Tibial artery (tissue), 4 donors: ENCODE measurements around the gene RPS18.

ENCODE experiments used
- DNase-seq, 2 donors: peaks; one replicate each; pipeline ENCODE4 v3.0.0-alpha.2; 2019
- H3K27ac ChIP-seq, 2 donors: fragments of 200-600 bp; sonication (generic) in 1 of 2; 1 replicate in 1 of 2; 2 replicates in 1 of 2; pipeline ENCODE4 v1.5.1; 2018 to 2019; ENCODE audit warnings: mild to moderate bottlenecking in 1 of 2
- H3K27me3 ChIP-seq, 2 donors: fragments of 200-600 bp; sonication (generic) in 1 of 2; one replicate each; pipeline versions ENCODE4 v1.5.1 to v1.6.0; 2016 to 2019
- H3K36me3 ChIP-seq, 3 donors: fragments of 200-600 bp; sonication (generic) in 2 of 3; one replicate each; pipeline ENCODE4 v1.5.1; 2016 to 2019; ENCODE audit warnings: mild to moderate bottlenecking in 2 of 3
- H3K4me1 ChIP-seq, 4 donors: fragments of 200-600 bp; sonication (generic) in 2 of 4; 1 replicate in 3 of 4; 2 replicates in 1 of 4; pipeline ENCODE4 v1.5.1; 2016 to 2019
- H3K4me3 ChIP-seq, 2 donors: fragments of 200-600 bp; sonication (generic) in 1 of 2; 1 replicate in 1 of 2; 2 replicates in 1 of 2; pipeline ENCODE4 v1.5.1; 2018 to 2019; ENCODE audit warnings: mild to moderate bottlenecking in 2 of 2
- H3K9me3 ChIP-seq, 3 donors: fragments of 200-600 bp; sonication (generic) in 1 of 3; one replicate each; pipeline ENCODE4 v1.5.1; 2016 to 2019
- intact Hi-C: fragments of 100-400 bp; cut with DNase I; formaldehyde crosslinking; loops from one replicate; pipeline ENCODE4 v1.15.0; 2023; ENCODE audit warnings: low total_unique reads
- TF ChIP-seq, protein P1 (sequence below), 2 experiments: fragments of 200-600 bp in 1 of 2; fragments of 450-650 bp in 1 of 2; IDR thresholded peaks; one replicate each; pipeline ENCODE4 v1.5.1; 2017 to 2019; ENCODE audit warnings: antibody characterized with exemption in 2 of 2, mild to moderate bottlenecking in 1 of 2, moderate library complexity in 1 of 2

The RPS18 gene

GRCh38 chr6:33290459-33290858 lies 18.6 kb downstream of the RPS18 start:
- Histone ChIP-seq H3K4me1 (peaks cover 4 to 25% (median 22%) of the 10 kb centered on the region in 4 donors), H3K27ac (peak overlapping the region in 1 of 2 donors; percentile 81), H3K36me3 (peaks cover 34 to 67% (median 56%) of the 10 kb centered on the region in 3 donors), H3K9me3 (no peaks in the 10 kb centered on the region), H3K4me3 (peak overlapping the region; percentile 73 to 79), H3K27me3 (no peaks in the 10 kb centered on the region)
- TF ChIP-seq, protein P1, sequence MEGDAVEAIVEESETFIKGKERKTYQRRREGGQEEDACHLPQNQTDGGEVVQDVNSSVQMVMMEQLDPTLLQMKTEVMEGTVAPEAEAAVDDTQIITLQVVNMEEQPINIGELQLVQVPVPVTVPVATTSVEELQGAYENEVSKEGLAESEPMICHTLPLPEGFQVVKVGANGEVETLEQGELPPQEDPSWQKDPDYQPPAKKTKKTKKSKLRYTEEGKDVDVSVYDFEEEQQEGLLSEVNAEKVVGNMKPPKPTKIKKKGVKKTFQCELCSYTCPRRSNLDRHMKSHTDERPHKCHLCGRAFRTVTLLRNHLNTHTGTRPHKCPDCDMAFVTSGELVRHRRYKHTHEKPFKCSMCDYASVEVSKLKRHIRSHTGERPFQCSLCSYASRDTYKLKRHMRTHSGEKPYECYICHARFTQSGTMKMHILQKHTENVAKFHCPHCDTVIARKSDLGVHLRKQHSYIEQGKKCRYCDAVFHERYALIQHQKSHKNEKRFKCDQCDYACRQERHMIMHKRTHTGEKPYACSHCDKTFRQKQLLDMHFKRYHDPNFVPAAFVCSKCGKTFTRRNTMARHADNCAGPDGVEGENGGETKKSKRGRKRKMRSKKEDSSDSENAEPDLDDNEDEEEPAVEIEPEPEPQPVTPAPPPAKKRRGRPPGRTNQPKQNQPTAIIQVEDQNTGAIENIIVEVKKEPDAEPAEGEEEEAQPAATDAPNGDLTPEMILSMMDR (IDR thresholded peaks at IDR 0.05): no peak
- intact Hi-C loops: loop anchor here (10.0 kb wide), 1 partner anchor 124 kb away; the partner anchor contains the start of genes CUTA and PHF1
- DNase-seq: no peak

- TF ChIP-seq, protein P1 (IDR thresholded peaks at IDR 0.05): no peak
- no peak overlapping the region for H3K27ac ChIP-seq
- no peaks in the 10 kb centered on the region for H3K9me3 ChIP-seq
- intact Hi-C loops: loop anchor here (10.0 kb wide), 1 partner anchor 122 kb away; the partner anchor contains the start of genes CUTA and PHF1
- no peaks in the 10 kb centered on the region for H3K27me3 ChIP-seq
- peaks cover 4 to 41% (median 29%) of the 10 kb centered on the region in 4 donors for H3K4me1 ChIP-seq
- peaks cover 15 to 60% (median 50%) of the 10 kb centered on the region in 3 donors for H3K36me3 ChIP-seq
- DNase-seq: no peak
- H3K4me3 ChIP-seq: no peak overlapping the region
Observed at GRCh38 chr6:33292996-33293682, 21.3 kb downstream of the RPS18 start.

- Histone ChIP-seq H3K27ac (no peak overlapping the region), H3K36me3 (peaks cover 15 to 60% (median 50%) of the 10 kb centered on the region in 3 donors)
Observed at GRCh38 chr6:33294086-33294823, 22.4 kb downstream of the RPS18 start.

GRCh38 chr6:33295621-33296369 lies 23.9 kb downstream of the RPS18 start:
- no peak for DNase-seq
- Histone ChIP-seq H3K27me3 (no peaks in the 10 kb centered on the region), H3K4me1 (peaks cover 0 to 33% (median 19%) of the 10 kb centered on the region in 4 donors), H3K9me3 (no peaks in the 10 kb centered on the region), H3K36me3 (peaks cover 15 to 60% (median 47%) of the 10 kb centered on the region in 3 donors), H3K27ac (no peak overlapping the region), H3K4me3 (no peak overlapping the region)
- intact Hi-C loops: loop anchor here (10.0 kb wide), 1 partner anchor 119 kb away; the partner anchor contains the start of genes CUTA and PHF1
- TF ChIP-seq, protein P1 (IDR thresholded peaks at IDR 0.05): no peak

More at GRCh38 chr6:33294086-33294823, 22.4 kb downstream of the RPS18 start:
- H3K4me1 ChIP-seq: peaks cover 0 to 35% (median 24%) of the 10 kb centered on the region in 4 donors
- H3K9me3 ChIP-seq: no peaks in the 10 kb centered on the region
- TF ChIP-seq, protein P1 (IDR thresholded peaks at IDR 0.05): no peak
- no peaks in the 10 kb centered on the region for H3K27me3 ChIP-seq
- intact Hi-C loops: loop anchor here (10.0 kb wide), 1 partner anchor 121 kb away; the partner anchor contains the start of genes CUTA and PHF1
- DNase-seq: no peak
- H3K4me3 ChIP-seq: no peak overlapping the region

- no peak for DNase-seq
- TF ChIP-seq, protein P1 (IDR thresholded peaks at IDR 0.05): no peak
- Histone ChIP-seq H3K27me3 (no peaks in the 10 kb centered on the region), H3K9me3 (no peaks in the 10 kb centered on the region), H3K4me1 (peaks cover 0 to 42% (median 24%) of the 10 kb centered on the region in 4 donors), H3K4me3 (peak overlapping the region; percentile 76 to 79), H3K36me3 (peaks cover 11 to 51% (median 40%) of the 10 kb centered on the region in 3 donors), H3K27ac (peak overlapping the region; percentile 94 to 97)
- intact Hi-C loops: loop anchor here (10.0 kb wide), 1 partner anchor 118 kb away; the partner anchor contains the start of genes CUTA and PHF1
Observed at GRCh38 chr6:33296797-33297405, 25.0 kb downstream of the RPS18 start.
